ENCODE data around the gene HOMER2.

DNA sequence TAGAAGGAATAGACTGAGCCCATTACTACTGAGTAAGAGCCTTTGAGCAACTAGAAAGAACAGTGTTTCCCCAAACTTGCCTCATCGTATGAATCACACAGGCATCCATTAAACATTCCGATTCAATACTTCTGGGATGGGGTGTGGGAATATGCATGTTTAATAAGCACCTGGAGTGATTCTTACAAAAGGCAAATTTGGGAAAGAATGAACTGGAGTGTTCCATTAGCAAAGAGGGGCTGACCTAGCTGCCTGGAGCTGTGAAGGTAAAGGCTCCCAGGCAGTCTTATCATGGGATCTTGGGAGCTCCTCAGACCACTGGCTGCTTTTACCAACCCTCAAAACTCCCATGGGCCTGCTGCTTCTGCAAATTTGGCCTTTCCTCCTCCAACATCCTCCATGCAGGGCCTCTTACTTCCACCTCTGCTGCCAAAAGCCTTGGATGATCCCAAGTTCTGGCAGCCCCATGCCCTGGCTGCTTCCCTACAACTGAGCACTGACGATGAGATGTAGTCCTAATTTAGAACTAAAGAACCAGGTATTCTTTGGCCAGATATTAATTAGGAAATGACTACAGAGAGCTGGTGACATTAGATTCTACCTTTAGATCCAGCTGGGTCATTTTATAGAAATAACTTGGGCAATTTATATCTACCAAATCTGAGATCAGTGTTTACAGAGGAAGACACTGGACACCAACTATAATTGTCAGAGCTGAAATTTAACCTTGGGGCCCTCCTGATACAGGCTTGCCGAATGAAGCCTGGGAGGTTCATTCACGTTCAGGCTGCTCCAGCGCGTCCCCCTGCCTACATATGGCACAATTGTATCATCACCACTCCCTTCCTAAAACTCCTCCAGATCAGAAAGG lies 11.2 kb upstream of the HOMER2 start:
- TF ChIP-seq, protein P1, sequence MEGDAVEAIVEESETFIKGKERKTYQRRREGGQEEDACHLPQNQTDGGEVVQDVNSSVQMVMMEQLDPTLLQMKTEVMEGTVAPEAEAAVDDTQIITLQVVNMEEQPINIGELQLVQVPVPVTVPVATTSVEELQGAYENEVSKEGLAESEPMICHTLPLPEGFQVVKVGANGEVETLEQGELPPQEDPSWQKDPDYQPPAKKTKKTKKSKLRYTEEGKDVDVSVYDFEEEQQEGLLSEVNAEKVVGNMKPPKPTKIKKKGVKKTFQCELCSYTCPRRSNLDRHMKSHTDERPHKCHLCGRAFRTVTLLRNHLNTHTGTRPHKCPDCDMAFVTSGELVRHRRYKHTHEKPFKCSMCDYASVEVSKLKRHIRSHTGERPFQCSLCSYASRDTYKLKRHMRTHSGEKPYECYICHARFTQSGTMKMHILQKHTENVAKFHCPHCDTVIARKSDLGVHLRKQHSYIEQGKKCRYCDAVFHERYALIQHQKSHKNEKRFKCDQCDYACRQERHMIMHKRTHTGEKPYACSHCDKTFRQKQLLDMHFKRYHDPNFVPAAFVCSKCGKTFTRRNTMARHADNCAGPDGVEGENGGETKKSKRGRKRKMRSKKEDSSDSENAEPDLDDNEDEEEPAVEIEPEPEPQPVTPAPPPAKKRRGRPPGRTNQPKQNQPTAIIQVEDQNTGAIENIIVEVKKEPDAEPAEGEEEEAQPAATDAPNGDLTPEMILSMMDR (IDR thresholded peaks at IDR 0.05; ENCODE audit: low read depth, low read length) = no peak
- TF ChIP-seq EZH2phosphoT487 (IDR thresholded peaks at IDR 0.05; ENCODE audit: low read depth) = no peak
